KG1 (cell line): Measurements from ENCODE around the gene FREM1.
"Not testable (repeated sequence)": the region's sequence is repeated elsewhere in the genome, so short reads cannot be mapped to it uniquely, and the experiment has no call there.

Experiments used
- DNase-seq: peaks from one replicate; lab custom pipeline; 2025; lab: John Stamatoyannopoulos, UW

FREM1 gene

DNA sequence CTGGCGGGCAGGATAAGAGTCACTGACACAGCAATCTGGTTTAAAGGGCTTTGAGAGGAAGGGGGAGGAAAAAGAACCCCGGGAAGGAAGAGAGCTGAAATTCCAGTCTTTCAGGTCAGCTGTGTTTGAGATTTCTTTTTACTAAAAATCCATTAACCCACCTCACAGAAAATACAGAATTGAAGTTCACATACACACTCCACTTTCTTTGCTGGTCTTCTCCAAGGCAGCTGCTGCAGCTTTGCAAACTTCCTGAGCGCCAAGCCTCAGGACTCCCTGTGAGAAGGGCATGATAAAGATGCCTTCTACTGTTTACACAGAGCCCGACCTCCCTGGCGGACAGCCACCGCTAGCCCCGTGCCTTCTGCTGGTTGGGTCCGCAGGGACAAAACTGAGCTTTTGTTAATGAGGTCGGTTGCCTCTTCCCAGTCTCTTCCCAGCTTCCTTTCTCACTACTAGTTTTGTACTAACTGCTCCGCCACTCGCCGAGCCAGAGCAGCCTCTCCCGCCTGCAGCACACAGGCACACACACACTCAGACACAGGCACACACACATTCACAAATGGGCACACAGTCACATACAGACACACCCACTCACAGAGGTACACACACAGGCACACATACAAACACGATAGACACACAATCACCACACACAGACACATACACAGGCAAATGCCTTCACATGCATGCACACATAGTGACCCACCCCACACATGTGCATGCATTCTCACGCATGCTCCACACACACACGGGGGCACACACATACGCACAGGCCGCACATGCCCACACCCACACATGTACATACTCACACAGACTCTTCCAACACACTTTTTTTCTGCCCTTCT, at the start of gene FREM1:
Gene FREM1, minus strand, starts transcription at position 468 of the 845 bp plus-strand sequence. CDS start 41,451 bp downstream, outside the sequence.
- DNase-seq, result no peak

GRCh38 chr9:14958989-14959388, 48.8 kb upstream of the FREM1 start:
- DNase-seq, result no peak

- DNase-seq, result no peak
These were observed 46.9 kb upstream of the FREM1 start for GRCh38 chr9:14957109-14957508.

DNA sequence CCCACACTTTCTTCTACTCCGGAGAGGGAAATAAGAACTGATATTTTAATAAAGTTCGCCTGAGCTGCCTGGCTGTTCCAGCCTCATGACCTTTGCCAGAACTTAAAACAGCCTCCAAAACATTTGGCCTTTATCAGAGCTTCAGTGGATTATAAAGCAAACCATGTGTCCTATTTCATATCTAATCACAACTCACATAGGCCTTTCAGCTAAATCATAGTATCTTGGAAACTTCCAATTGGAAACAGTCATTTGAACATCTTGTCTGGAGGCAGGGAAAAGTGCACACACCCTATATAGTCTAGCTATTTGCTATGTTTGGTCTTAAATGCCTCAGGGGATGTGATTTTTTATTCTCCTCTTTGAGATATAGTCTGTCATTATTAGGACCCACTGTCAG, 46.0 kb upstream of the FREM1 start:
- no peak for DNase-seq

GRCh38 chr9:14945351-14945750, 35.1 kb upstream of the FREM1 start:
- no peak for DNase-seq

GRCh38 chr9:14941501-14942405, 31.5 kb upstream of the FREM1 start:
- DNase-seq, result no peak

DNA sequence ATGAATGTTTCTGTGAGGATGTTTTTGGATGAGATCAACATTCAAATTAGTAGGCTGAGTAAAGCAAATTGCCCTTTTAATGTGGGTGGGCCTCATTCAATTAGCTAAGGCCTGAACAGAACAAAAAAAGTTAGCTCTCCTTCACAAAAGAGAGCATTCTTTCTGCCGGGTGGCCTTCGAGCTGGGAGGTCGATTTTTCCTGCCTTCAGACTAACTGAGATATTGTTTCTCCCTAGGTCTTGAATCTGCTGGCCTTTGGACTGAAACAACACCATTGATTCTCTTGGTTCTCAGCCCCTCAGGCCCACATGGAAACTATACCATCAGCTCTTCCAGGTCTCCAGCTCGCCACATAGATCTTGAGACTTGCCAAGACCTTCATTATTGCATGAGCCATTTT, 29.1 kb upstream of the FREM1 start:
- no peak for DNase-seq

GRCh38 chr9:14937216-14937615, 27.0 kb upstream of the FREM1 start:
- no peak for DNase-seq

GRCh38 chr9:14936491-14936890, 26.3 kb upstream of the FREM1 start:
- no peak for DNase-seq

DNA sequence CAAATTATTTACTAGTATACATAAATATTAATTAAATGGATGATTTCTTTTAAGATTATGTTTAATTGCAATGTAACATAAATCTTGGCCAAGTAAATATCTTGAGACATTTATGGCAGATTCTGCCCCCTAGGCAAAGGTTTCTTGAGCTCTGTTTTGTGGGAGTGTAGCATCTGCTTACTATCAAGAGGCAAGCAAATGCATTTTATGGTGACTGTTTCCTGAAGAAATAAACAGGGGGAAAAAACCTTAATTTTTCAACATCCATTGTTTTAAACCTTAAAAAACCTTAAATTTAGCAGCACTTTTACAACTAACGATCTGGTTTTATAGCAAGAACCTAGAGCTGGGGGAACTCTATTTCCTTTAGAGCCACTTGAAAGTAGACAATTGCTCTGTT, 25.7 kb upstream of the FREM1 start:
- DNase-seq, result no peak

DNA sequence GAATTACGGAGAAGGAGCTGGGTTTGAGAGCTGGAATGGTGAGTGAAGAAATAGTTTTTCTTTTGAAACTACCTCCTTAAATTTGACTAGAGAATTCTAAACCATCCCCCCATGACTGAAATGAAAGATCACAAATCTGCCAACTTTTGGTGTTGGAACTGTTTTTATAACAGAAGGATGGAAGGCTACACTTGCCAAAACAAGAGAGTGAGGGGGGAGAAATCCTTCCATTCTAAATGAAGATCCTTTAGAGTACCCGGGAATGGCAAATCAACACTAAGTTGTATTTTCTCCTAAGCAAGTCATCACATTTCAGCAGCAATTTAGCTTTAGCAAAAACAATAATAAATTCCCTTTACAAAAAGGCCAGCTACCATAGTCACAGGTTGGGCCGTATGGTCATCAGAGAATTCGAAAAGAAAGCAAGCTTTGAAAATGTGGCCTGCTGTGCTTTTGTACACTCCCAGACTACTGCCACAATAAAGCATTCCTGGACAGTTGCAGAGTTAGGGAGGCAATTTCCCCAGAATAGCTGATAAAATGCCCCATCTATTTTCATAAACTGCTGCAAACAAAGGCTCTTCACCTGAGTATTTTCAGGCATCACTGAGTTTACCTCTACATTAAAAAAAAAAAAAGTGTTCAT, 25.0 kb upstream of the FREM1 start:
- no peak for DNase-seq

DNA sequence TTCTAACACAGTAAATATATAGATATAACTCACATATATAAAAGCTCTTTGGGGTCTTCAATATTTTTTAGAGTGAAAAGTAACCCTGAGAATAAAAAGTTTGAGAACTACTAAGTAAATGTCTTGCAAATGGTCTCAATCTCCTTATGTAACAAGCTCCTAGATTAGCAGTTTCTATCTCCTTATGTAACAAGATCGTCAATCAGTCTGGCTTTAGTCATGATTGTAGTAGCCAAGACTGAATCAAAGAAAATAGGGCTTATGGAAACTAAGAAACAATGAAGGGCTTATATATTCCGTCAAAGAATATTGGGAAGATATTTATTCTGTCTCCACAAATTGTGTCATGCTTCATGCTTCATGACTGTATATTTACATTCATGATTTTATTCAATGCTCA, 22.4 kb upstream of the FREM1 start:
- DNase-seq, result no peak

DNA sequence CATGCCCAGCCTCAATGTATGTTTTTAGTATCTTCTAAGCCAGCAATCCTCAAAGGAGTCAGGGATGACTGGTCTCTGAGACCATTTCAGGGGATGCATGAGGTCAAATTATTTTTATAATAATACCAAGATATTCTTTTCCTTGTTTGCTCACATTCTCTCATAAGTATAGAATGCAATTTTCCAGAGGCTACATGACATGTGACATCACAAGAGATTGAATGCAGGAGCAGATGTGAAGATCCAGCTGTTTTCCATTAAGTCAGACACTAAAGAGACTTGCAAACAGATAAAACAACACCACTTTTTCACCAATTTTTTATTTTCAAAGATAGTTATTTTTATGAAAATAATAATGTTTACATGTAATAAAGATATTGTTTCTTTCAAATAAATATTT, 22.0 kb upstream of the FREM1 start:
- DNase-seq, result no peak

GRCh38 chr9:14926941-14927624, 16.9 kb upstream of the FREM1 start:
- no peak for DNase-seq

DNA sequence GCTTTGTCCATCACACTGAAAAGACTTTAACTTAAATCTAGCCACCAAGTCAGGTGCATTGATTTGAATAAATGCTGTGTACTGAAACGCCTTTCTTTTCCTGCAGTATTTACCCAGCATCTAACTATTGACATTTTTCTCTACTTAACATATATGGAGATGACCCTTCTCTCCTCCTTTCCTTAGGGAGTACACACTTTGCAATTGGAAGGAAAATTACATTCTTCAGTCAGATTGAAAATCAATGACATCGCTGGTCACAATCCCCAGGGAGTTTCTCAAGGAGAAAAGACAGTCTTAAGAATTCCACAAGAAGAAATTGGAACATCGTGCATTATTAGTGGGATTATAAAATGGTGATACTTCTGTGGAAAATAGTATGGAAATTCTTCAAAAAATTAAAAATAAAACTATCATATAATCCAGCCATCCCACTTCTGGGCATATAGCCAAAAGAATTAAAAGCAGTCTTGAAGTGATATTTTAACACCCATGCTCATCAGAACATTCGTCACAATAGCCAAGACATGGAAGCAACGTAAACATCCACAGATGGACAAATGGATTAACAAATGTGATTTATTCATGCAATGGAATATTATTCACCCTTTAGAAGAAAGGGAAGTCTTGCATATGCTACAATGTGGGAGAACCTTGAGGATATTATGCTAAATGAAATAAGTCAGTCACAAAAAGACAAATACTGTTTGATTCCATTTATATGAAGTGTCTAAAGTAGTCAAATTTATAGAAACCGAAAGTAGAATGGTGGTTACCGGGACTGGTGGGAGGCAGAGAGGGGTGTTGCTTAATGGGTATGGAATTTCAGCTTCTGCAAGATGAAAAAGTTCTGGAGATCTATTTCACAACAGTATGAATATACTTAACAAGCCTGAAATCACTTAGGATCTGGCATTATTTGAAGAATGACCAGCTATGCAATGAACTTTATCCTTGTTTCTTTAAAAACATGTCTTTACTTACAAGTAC, 14.3 kb upstream of the FREM1 start:
- no peak for DNase-seq

DNA sequence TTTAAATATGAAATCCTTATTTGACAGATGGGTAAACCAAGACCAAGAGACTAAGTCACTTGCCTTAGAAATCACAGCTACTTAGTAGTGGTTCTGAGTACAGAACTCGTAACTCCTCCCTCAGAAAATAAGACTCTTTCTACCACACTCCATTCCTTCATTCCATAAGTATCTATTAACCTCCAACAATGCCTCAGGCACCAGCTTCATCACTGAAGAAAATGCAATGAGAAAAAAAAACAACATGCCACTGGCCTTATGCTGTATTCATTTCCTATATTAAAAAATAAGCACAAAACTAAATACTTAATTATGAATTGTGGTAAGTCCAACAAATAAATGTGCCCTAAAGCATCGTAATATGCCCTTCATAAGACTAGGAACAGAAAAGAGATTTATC, 13.5 kb upstream of the FREM1 start:
- no peak for DNase-seq

- DNase-seq, result not testable (repeated sequence)
These were observed 10.6 kb upstream of the FREM1 start for GRCh38 chr9:14920805-14921204.

GRCh38 chr9:14913366-14913765, 3.1 kb upstream of the FREM1 start:
- no peak for DNase-seq

- DNase-seq, result no peak
These were observed 2.6 kb upstream of the FREM1 start for GRCh38 chr9:14912859-14913258.

DNA sequence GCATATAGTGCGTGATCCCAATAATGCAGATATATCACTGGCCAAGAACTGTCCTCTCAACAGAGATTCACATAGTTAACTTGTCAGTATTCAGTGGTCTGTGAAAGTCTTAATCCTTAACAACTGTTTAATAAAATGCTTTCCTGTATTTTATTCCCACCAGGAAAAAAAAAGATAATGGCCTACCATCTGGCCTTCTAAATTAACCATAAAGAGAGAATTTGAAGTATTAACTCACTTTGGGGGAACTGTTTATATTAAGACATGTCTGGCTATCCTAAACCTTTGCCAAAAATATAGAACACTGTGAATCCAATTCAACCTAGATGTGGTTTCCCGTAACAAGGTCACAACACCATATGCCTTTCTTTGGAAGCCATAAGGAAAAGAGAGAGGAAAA, 818 bp upstream of the FREM1 start:
- DNase-seq, result no peak

GRCh38 chr9:14909601-14909960, 647 bp downstream of the FREM1 start:
- DNase-seq, result no peak
